ENCODE data around the gene SPDYE5. TPM values are rescaled to one million over a fixed set of nuclear protein-coding genes. Genes with fewer than 3 reads are reported as not detected.
"Not testable (repeated sequence)": the region's sequence is repeated elsewhere in the genome, so short reads cannot be mapped to it uniquely, and the experiment has no call there.

The SPDYE5 gene
- total and polyA plus RNA-seq, 2 donors (not counting 1 experiment from before 2014, with no cell fraction given) = 0.27 TPM; not detected in 1

GRCh38 chr7:75470166-75470565, 22.0 kb upstream of the SPDYE5 start:
- H3K27me3 Mint-ChIP-seq; H3K4me3 Mint-ChIP-seq; H3K9me3 Mint-ChIP-seq (ENCODE audit: insufficient read depth); H3K9ac ChIP-seq (ENCODE audit: low read length); H3K9me3 ChIP-seq (ENCODE audit: control extremely low read depth in 1 of 3, control insufficient read depth in 2 of 3, insufficient read depth in 1 of 3, low read length in 2 of 3); POLR2A ChIA-PET; H3K4me1 ChIP-seq (ENCODE audit: control insufficient read depth in 2 of 2, insufficient read depth in 2 of 2, low read length in 2 of 2); H3K27me3 ChIP-seq (replicated peaks in 1 of 4; ENCODE audit: control extremely low read depth in 1 of 4, control insufficient read depth in 3 of 4, insufficient read depth in 4 of 4, low read length in 3 of 4); H2AFZ ChIP-seq (ENCODE audit: insufficient read depth, low read depth, low read length, poor library complexity, severe bottlenecking); intact Hi-C loops (cut with micrococcal nuclease); H3K4me1 Mint-ChIP-seq; CTCF ChIA-PET; DNase-seq; H3K4me2 ChIP-seq (replicated peaks; ENCODE audit: low read depth, low read length, poor library complexity, severe bottlenecking); ATAC-seq (ENCODE audit: low read depth); H3K36me3 ChIP-seq (replicated peaks in 1 of 2; ENCODE audit: control extremely low read depth in 1 of 2, control insufficient read depth in 1 of 2, extremely low read depth in 1 of 2, insufficient read depth in 2 of 2, low read length in 1 of 2); H4K20me1 ChIP-seq (ENCODE audit: control insufficient read depth, insufficient read depth, low read length, poor library complexity, severe bottlenecking); H3K27ac Mint-ChIP-seq; H3K27ac ChIP-seq (ENCODE audit: low read length in 2 of 2); H3K4me3 ChIP-seq (ENCODE audit: control extremely low read depth in 1 of 5, extremely low read depth in 1 of 5, insufficient read depth in 1 of 5, low read depth in 2 of 5, low read length in 4 of 5); H3K79me2 ChIP-seq (ENCODE audit: control insufficient read depth, insufficient read depth, low read length): not testable (repeated sequence)
- no CpG with 5 or more reads among the region's 4 CpGs for WGBS (ENCODE audit: insufficient coverage)

DNA sequence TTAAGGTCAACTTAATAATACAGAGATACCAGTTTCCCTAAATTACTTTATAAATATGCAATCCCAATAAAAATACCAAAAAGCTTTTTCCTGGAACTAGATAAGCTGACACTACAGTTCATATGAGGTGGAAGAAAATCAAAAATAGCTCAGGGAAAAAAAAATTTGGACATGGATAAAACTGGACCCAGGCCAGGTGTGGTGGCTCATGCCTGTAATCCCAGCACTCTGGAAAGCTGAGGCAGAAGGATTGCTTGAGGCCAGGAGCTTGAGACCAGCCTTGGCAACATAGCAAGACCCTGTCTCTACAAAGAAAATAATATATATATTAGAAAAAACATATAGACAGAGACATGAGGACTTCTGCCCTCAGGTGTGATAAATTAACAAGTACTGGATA, 14.7 kb upstream of the SPDYE5 start:
- H3K27ac Mint-ChIP-seq; POLR2A ChIA-PET; H3K4me1 Mint-ChIP-seq; intact Hi-C loops (cut with micrococcal nuclease); H3K9me3 ChIP-seq (ENCODE audit: control extremely low read depth in 1 of 3, control insufficient read depth in 2 of 3, insufficient read depth in 1 of 3, low read length in 2 of 3); H3K27me3 Mint-ChIP-seq; H3K4me1 ChIP-seq (ENCODE audit: control insufficient read depth in 2 of 2, insufficient read depth in 2 of 2, low read length in 2 of 2); H2AFZ ChIP-seq (ENCODE audit: insufficient read depth, low read depth, low read length, poor library complexity, severe bottlenecking); H4K20me1 ChIP-seq (ENCODE audit: control insufficient read depth, insufficient read depth, low read length, poor library complexity, severe bottlenecking); DNase-seq; H3K27me3 ChIP-seq (replicated peaks in 1 of 4; ENCODE audit: control extremely low read depth in 1 of 4, control insufficient read depth in 3 of 4, insufficient read depth in 4 of 4, low read length in 3 of 4); H3K4me3 Mint-ChIP-seq; ATAC-seq (ENCODE audit: low read depth); H3K4me2 ChIP-seq (replicated peaks; ENCODE audit: low read depth, low read length, poor library complexity, severe bottlenecking); H3K36me3 ChIP-seq (replicated peaks in 1 of 2; ENCODE audit: control extremely low read depth in 1 of 2, control insufficient read depth in 1 of 2, extremely low read depth in 1 of 2, insufficient read depth in 2 of 2, low read length in 1 of 2); CTCF ChIA-PET; H3K4me3 ChIP-seq (ENCODE audit: control extremely low read depth in 1 of 5, extremely low read depth in 1 of 5, insufficient read depth in 1 of 5, low read depth in 2 of 5, low read length in 4 of 5); H3K9ac ChIP-seq (ENCODE audit: low read length); H3K79me2 ChIP-seq (ENCODE audit: control insufficient read depth, insufficient read depth, low read length); H3K9me3 Mint-ChIP-seq (ENCODE audit: insufficient read depth); H3K27ac ChIP-seq (ENCODE audit: low read length in 2 of 2): not testable (repeated sequence)

DNA sequence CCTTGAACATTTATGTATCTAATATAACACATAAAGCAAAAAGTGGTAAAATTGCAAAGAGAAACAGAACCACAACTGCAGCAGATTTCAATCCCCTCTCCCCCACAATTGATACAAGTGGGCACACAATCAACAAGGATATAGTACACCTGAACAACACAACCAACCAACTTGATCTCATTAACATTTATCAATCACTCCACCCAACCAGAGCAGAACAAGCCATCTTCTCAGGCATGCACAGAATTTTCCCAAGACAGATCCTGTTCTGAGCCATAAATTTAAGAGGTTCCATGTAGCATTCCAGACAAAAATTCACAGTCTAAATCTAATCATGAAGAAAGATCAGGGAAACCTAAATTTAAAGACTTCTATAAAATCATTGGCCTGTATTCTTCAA, 11.8 kb upstream of the SPDYE5 start:
- H2AFZ ChIP-seq (ENCODE audit: insufficient read depth, low read depth, low read length, poor library complexity, severe bottlenecking); H3K27ac ChIP-seq (ENCODE audit: low read length in 2 of 2); POLR2A ChIA-PET; H3K4me2 ChIP-seq (replicated peaks; ENCODE audit: low read depth, low read length, poor library complexity, severe bottlenecking); H3K4me3 ChIP-seq (ENCODE audit: control extremely low read depth in 1 of 5, extremely low read depth in 1 of 5, insufficient read depth in 1 of 5, low read depth in 2 of 5, low read length in 4 of 5); H3K27ac Mint-ChIP-seq; H3K9me3 ChIP-seq (ENCODE audit: control extremely low read depth in 1 of 3, control insufficient read depth in 2 of 3, insufficient read depth in 1 of 3, low read length in 2 of 3); ATAC-seq (ENCODE audit: low read depth); H3K4me1 Mint-ChIP-seq; H3K9ac ChIP-seq (ENCODE audit: low read length); H4K20me1 ChIP-seq (ENCODE audit: control insufficient read depth, insufficient read depth, low read length, poor library complexity, severe bottlenecking); H3K36me3 ChIP-seq (replicated peaks in 1 of 2; ENCODE audit: control extremely low read depth in 1 of 2, control insufficient read depth in 1 of 2, extremely low read depth in 1 of 2, insufficient read depth in 2 of 2, low read length in 1 of 2); intact Hi-C loops (cut with micrococcal nuclease); H3K27me3 Mint-ChIP-seq; H3K27me3 ChIP-seq (replicated peaks in 1 of 4; ENCODE audit: control extremely low read depth in 1 of 4, control insufficient read depth in 3 of 4, insufficient read depth in 4 of 4, low read length in 3 of 4); H3K4me3 Mint-ChIP-seq; H3K79me2 ChIP-seq (ENCODE audit: control insufficient read depth, insufficient read depth, low read length); H3K4me1 ChIP-seq (ENCODE audit: control insufficient read depth in 2 of 2, insufficient read depth in 2 of 2, low read length in 2 of 2); DNase-seq; H3K9me3 Mint-ChIP-seq (ENCODE audit: insufficient read depth): not testable (repeated sequence)
- CTCF ChIA-PET = interaction anchor here (0.6 kb wide), 1 partner anchor 283 kb away, joined by 3 read pairs; no protein-coding TSS in a partner anchor

GRCh38 chr7:75485355-75485978, 6.7 kb upstream of the SPDYE5 start:
- peak; percentile 23 for DNase-seq
- H4K20me1 ChIP-seq (ENCODE audit: control insufficient read depth, insufficient read depth, low read length, poor library complexity, severe bottlenecking); CTCF ChIA-PET; H3K4me1 ChIP-seq (ENCODE audit: control insufficient read depth in 2 of 2, insufficient read depth in 2 of 2, low read length in 2 of 2); H3K27me3 Mint-ChIP-seq; H3K79me2 ChIP-seq (ENCODE audit: control insufficient read depth, insufficient read depth, low read length); ATAC-seq (ENCODE audit: low read depth); H3K36me3 ChIP-seq (replicated peaks in 1 of 2; ENCODE audit: control extremely low read depth in 1 of 2, control insufficient read depth in 1 of 2, extremely low read depth in 1 of 2, insufficient read depth in 2 of 2, low read length in 1 of 2); H3K9me3 ChIP-seq (ENCODE audit: control extremely low read depth in 1 of 3, control insufficient read depth in 2 of 3, insufficient read depth in 1 of 3, low read length in 2 of 3); H3K9me3 Mint-ChIP-seq (ENCODE audit: insufficient read depth); H3K27me3 ChIP-seq (replicated peaks in 1 of 4; ENCODE audit: control extremely low read depth in 1 of 4, control insufficient read depth in 3 of 4, insufficient read depth in 4 of 4, low read length in 3 of 4): not testable (repeated sequence)
- Mint-ChIP-seq H3K4me1 (peaks cover 12% of the 10 kb centered on the region), H3K27ac (peak overlapping the region; percentile 76), H3K4me3 (peak overlapping the region; percentile 94)
- intact Hi-C loops (cut with micrococcal nuclease) = loop anchor here (5.0 kb wide), 1 partner anchor 252 kb away; the partner anchor contains the start of gene HIP1
- 0% methylated on average over 12 of the region's 32 CpGs for WGBS (ENCODE audit: insufficient coverage)
- Histone ChIP-seq H3K4me3 (ENCODE audit: control extremely low read depth in 1 of 5, extremely low read depth in 1 of 5, insufficient read depth in 1 of 5, low read depth in 2 of 5, low read length in 4 of 5) (peak overlapping the region; percentile 30 to 85 (median 77)), H2AFZ (ENCODE audit: insufficient read depth, low read depth, low read length, poor library complexity, severe bottlenecking) (peak overlapping the region; percentile 83), H3K27ac (ENCODE audit: low read length in 2 of 2) (peak overlapping the region in 1 of 2 donors; percentile 65), H3K9ac (ENCODE audit: low read length) (peak overlapping the region; percentile 74), H3K4me2 (replicated peaks; ENCODE audit: low read depth, low read length, poor library complexity, severe bottlenecking) (peak overlapping the region; percentile 64)
- POLR2A ChIA-PET = interaction anchor here (0.7 kb wide), 1 partner anchor 1036 kb away, joined by 4 read pairs; no protein-coding TSS in a partner anchor
